Measurements from ENCODE around the gene VAT1L.

VAT1L gene

DNA sequence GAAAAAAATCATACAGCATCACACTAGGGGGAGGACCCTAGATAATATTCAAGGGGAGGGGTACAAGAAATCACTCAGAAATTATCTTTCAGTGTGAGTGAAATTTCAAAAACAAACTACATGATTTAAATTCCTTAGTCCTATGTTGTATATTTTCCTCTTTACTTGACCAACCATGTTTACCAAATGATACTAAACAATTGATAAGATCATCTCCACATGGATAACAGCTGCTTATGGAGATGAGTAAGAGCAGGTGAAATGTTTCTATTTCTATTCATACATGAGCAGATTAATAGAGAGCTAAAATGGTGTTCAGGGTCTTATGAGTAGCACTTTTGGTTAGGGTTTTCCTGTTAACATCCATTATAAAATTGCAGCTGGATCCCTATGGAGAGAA is 7.3 kb upstream of the VAT1L start:
- H3K4me3 ChIP-seq (ENCODE audit: low read depth, low read length) = no peak overlapping the region
- TF ChIP-seq, protein P1, sequence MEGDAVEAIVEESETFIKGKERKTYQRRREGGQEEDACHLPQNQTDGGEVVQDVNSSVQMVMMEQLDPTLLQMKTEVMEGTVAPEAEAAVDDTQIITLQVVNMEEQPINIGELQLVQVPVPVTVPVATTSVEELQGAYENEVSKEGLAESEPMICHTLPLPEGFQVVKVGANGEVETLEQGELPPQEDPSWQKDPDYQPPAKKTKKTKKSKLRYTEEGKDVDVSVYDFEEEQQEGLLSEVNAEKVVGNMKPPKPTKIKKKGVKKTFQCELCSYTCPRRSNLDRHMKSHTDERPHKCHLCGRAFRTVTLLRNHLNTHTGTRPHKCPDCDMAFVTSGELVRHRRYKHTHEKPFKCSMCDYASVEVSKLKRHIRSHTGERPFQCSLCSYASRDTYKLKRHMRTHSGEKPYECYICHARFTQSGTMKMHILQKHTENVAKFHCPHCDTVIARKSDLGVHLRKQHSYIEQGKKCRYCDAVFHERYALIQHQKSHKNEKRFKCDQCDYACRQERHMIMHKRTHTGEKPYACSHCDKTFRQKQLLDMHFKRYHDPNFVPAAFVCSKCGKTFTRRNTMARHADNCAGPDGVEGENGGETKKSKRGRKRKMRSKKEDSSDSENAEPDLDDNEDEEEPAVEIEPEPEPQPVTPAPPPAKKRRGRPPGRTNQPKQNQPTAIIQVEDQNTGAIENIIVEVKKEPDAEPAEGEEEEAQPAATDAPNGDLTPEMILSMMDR (IDR thresholded peaks at IDR 0.05; ENCODE audit: low read depth, low read length) = no peak

DNA sequence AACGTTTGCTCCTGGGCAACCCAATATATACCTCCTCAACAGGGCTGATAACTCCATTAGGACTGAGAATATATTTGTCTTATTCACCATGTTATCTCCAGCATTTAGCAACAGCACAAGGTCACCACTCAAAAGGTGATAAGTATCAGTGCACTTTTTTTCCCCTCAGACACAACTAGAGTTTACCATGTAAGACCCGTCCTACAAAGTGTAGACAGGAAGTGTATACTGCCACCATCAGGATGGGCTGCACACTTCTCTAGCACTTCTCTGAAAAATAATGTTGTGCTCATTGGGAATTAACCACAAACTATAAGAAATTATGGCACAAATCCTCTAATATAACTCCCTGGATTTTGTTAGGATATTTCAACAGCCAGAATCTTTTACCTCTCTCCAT is 5.7 kb upstream of the VAT1L start:
- H3K4me3 ChIP-seq (ENCODE audit: low read depth, low read length) = no peak overlapping the region
- TF ChIP-seq, protein P1 (IDR thresholded peaks at IDR 0.05; ENCODE audit: low read depth, low read length) = peak; percentile 42; the same call in 1 of the 2 replicates

GRCh38 chr16:77784441-77785372 is 3.7 kb upstream of the VAT1L start:
- H3K4me3 ChIP-seq (ENCODE audit: low read depth, low read length) = no peak overlapping the region
- TF ChIP-seq, protein P1 (IDR thresholded peaks at IDR 0.05; ENCODE audit: low read depth, low read length) = peak; percentile 44; the same call in 1 of the 2 replicates

GRCh38 chr16:77785373-77785764 is 3.0 kb upstream of the VAT1L start:
- TF ChIP-seq, protein P1 (IDR thresholded peaks at IDR 0.05; ENCODE audit: low read depth, low read length) = no peak
- no peak overlapping the region for H3K4me3 ChIP-seq (ENCODE audit: low read depth, low read length)

- TF ChIP-seq, protein P1 (IDR thresholded peaks at IDR 0.05; ENCODE audit: low read depth, low read length) = no peak
- H3K4me3 ChIP-seq (ENCODE audit: low read depth, low read length) = no peak overlapping the region
Observed at GRCh38 chr16:77786186-77786847, 2.0 kb upstream of the VAT1L start.

- TF ChIP-seq, protein P1 (IDR thresholded peaks at IDR 0.05; ENCODE audit: low read depth, low read length) = no peak
- H3K4me3 ChIP-seq (ENCODE audit: low read depth, low read length) = no peak overlapping the region
Observed at GRCh38 chr16:77787452-77787851, 912 bp upstream of the VAT1L start.

Measured in WI38 (cell line).